NCI-H1092 treated with DMSO at 0.1 percent for 48 hours (cell line): ENCODE data around the gene NFIB.

Source experiments
- DNase-seq: peaks from one replicate; lab custom pipeline; 2025; lab: John Stamatoyannopoulos, UW

NFIB gene

DNA sequence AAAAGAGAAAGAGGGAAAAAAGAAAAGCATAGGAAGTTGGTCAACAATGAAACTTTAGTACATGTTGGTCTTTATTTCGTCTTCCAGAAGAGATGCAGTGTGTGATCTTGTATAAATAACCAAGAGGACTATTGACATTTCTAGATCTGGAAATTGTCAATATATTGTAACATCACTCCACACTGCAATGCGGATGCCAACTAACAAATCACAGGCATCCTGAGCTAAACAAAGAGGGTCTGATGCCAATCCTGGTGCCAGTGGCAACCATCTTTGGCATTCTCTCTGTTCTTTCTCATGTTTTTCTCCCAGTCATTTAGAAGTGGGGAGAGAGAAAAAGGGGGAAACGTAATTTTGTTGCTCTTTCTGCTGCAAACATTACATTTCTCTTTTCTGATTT is 9.7 kb downstream of the NFIB start:
- DNase-seq: no peak

DNA sequence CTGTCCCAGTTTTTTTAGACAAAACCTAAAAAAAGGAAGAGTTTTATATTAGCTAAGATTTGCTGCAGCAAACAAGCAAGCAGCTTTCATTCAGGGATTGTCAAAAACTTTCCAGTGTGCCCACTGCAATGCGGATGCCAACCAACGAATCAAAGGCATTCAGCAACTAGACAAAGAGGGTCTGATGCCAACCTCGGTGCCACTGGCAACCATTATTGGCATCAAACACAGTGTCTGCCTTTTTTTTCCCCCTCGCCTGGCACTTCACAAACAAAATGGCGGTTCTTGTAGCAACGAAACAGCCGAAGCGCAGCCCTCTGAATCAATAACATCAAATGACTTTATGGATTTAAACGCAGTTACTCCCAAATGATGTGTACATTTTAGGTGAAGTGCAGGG is 10.4 kb downstream of the NFIB start:
- DNase-seq: no peak

DNA sequence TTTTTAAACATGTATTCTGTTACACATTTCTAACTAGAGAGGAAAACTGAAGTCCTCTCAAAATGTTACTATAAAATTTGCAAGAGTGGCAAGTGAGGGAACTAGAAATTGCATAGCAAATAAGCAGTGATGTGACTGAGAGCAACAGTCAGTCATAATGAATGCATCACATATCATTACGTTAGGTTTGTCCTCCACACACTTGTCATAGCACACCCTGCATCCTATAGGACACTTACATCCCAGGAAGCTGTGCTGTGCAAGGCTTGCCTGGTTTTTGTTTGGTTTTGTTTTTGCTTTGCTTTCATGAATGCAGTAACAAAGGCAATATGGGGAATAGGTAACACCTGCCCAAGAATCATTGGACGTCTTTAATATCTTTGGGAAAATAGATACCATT is 10.8 kb downstream of the NFIB start:
- DNase-seq: no peak

DNA sequence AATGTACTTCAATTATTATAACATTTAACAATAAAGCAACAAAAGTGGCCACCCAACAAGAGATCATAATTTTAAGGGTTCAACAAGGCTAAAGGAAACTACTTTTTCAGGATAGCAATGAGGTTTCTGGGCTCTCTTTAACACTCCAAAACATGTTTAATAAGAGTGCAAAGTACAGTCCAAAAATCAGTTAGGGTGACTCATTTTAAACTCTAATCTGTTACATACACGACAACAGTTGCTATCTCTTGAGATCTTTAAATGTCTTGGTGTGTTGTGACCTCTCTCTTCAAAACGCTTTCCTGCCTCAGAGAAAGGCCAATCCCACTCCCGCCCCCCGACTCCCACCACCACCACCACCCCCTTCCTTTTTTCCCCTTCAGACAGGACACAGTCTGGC is 11.5 kb downstream of the NFIB start:
- DNase-seq: no peak

DNA sequence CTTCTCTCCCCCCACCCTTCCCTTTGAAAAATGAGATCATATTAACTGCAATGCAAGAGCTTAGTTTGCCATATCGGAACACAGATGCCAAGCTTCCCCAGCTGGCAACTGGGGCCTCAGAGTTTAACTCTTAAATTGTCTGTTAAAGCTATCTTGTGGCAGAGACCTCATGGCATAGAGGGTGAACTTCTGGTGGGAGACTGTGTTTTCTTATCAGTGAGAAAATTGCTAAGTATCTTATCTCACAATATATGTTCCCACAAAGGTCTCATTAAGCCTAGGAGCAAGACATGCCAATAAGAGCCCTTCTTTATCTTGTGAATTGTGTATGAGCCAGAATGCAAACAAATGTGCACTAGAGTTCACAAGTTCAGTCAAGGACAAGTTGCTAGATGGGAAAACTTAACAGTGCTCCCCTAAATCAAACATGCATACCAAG is 12.3 kb downstream of the NFIB start:
- no peak for DNase-seq

DNA sequence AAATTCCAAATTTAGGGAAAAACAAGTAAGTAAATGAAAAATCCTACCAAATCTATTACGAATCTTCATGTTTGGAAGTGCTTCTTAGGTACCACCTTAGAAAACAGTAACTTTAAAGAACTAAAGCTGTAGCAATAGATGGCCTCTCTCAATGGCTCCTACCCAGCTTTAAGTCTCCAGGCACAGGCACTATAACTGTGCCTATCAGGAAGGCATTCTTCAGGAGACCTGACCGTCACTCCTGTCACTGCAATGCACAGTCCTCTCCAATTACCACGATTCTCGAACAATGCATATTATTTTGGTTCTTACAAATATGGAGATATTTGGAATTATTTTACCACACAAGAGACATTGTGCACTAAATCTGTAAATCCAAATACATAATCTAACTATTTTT is 12.9 kb downstream of the NFIB start:
- DNase-seq: no peak

DNA sequence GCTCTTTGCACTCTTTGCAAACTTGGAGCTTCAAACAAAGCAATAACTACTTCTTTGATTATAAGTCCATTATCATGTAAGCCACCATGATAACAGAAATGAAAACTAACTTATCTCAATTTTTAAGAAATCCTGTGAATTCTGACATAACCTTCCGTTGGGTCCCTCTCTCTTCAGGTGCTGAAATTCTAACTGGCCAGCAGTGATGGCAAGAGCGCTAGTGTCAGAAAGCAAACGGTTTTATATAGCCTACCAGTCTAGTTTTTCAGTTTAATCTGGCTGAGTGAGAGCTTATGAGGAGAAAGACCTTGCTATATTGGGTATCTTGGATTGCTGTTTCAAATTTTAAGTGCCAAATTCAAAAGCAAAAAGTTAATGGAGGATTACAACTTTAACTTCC is 13.4 kb downstream of the NFIB start:
- no peak for DNase-seq

DNA sequence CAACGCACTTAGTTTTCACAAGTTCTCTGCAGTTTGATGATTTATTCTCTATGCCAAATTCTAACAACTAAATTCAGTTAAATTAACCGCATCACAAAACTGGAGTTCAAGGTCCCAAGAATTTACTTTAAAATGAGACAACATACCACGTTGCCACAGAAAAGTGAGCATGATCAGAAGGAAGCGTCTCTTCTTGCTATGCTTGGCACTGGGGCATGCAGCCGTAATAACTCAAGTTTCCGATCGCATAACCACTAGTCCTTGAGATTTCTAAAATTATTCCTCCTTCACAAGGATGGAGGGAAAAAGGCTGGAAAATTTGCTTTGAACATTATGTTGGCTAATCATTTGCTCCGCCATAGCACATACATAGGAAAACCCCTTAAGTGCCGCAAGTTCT is 13.9 kb downstream of the NFIB start:
- no peak for DNase-seq

DNA sequence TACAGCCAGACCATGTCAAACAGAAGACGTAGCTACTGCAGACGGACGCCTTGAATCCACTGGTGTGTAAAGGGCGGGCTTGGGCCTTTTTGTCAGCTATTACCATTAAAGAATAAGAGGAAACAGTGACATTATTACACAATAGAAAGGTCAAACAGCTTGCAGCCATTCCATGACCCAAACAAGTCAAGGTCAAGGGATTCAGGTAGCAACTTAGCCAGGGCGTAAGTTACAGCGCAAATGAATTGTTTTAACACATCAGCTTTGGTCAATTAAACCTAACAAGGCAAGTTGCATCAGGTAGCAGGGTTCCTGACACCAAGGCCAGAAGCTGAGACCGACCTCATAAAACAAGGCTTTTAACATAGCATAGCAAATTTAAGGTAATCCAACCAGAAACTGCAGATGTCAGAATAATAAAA is 15.3 kb downstream of the NFIB start:
- DNase-seq: no peak

DNA sequence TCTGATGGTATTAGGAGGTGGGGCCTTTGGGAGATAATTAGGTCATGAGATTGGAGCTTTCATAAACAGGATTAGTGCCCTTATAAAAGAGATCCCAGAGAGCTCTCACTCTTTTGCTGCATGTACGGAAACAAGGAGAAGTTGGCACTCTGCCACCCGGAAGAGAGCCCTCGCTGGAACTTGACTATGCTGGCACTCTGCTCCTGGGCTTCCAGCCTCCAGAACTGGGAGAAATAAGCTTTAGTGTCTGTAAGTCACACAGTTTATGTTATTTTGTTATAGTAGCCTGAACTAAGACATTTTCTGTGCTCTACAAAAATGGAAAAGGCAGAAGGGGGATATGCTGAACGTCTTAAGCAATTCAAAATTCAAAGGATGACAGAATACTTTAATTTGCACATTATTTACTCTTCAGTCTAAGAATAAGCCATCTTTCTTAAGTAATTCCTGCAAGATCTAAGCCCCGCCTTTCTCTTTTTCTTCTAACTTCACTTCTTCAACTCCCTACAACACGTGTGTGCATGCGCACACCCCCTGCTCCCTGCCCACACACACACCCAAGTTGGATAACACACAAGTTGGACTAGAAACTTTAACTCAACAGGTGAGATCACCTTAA is 17.3 kb downstream of the NFIB start:
- DNase-seq: no peak

DNA sequence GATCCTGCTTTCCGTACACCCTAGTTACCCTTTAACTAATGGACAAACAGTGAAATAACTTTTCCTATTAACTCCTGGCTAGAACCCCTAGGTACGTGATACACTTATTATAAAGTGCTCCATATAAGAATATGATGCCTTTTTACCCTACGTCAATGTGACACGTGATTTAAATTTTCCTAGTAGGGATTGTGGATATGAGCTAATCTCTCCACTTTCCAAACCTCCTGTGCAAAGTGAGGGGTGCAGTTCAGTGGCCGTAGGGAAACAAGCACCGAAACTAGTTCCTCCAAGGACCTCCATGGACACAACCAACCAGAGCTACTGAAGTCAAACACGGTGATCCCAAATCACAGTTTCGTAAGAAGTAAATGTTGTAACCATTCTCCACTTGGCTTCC is 19.3 kb downstream of the NFIB start:
- no peak for DNase-seq

DNA sequence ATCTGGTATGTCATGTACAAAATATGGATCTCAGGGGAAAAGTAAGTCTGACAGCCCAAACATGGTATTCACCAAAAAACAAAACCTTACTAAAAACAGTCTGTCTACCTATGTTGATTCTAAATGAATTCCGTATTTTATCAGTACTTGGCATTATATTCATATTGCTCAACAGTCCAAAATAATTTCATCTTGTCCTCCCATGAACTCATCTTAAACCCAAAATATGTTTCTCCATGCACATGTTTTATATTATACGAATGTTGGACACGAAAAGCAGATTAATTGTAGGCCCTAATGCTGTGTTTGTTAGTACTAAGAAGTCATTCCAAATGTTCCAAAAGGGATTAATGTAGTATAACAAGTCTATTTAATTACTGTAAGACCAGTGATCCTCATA is 20.1 kb downstream of the NFIB start:
- no peak for DNase-seq

DNA sequence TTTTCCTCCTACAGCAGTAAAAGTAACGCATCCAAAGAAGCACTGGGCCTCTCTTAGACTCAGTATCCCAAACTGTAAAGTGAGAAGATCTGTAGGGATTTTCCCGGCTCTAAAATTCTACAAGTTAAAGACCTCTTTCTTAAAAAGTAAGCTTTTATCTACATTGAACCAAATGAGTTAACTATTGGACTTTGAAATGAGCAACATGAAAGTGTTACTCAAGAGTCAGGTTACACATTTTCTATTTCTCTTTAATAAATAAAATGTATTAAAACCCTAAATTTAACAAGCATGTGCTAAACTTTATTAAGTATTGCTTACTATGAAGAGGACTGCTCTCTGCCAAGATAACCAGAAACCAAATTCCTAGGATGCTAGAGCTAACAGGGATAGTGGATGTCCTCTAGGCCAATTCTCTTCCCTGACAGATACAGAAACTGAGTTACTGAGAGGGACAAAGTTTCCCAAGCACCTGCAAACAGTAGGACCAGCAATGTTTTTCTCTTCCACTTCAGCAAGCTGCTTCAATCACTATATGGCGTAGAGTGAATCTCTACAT is 21.7 kb downstream of the NFIB start:
- DNase-seq: no peak

DNA sequence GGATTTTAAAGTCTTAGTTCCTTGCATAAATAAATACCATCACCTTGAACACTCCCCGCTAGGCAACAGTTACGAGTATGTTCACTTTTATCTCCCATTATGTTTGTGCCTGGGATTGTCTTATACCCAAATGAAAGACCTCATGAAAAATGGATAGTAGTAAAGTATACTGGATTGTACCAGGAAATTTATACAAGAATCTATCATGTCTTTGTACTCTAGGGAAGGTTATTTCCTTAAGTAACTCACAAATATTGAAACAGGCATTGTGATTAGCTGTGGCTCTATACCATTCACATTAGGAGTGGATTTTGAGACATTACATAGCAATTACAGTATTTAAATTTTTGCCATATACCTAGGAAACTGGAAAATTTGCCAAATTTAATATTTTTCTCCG is 24.0 kb downstream of the NFIB start:
- no peak for DNase-seq

DNA sequence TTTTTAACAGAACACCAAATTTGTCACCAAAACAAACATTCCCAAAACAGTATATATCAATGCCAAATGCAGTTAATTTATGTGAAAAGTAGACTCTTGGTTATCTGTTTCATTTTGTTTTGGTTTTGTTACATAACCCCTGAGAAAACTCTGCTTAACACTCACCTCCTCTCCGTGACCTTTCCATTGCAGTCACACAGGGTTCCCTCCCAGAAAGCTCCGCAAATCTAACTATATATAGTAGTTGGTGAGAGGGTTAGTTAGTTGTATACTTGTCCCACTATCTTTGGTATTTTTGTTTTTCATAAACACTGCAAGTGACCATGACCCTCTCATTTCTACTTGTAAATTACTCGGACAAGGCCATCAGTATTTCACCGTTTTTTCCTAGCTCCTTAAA is 25.5 kb downstream of the NFIB start:
- DNase-seq: no peak

DNA sequence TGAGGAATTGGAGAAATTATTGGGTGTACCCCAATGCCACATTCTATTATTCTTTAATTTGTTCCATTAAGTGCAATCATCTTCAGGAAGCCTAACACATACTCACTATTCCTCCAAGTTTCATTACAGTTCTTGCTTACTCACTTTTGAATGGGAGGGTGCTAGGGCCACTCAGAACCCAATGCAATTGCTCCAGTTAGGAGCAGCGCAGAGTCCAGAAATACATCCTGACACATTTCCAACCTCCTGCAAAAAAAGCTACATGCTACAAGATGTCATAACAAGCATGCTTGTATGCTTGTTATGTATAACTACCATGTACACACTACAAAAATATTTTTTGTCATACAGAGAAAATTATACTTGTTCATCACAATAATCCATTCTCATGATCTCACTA is 27.8 kb downstream of the NFIB start:
- no peak for DNase-seq

DNA sequence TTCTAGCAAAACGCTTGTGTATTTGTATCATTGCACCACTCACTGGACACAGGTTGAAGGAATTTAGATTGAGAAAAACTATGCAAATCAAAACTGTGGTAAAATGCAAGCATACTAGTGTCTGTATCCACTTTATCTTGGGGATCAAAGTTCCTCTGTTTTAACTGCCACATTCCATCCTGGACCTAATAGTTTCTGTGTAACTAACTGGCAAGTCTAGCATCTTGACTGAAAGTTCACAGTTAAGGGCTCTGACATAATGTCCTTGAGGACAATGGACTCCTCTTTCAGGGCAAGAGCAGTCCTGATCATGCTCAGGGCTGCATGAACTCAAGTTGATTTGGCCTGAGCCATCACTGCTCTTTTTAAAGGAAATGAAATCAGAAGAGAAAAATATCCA is 30.7 kb downstream of the NFIB start:
- no peak for DNase-seq

DNA sequence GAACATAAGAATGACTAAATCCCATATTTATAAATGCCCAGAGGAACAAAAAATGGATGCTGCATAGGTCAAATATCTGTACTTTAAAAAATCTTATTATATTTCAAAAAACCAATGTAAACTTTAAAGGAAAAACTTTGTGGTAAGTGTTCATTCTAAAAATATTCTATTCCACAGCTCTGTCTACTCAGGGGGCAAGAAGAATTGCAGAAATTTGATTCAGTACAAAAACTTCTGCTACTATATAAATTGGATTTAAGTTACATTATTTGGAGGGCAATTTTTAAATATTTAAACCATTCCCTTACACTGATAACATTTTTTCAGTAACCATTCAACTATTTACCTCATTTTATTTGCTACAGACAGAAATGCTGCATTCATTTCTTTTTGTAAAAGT is 32.1 kb downstream of the NFIB start:
- no peak for DNase-seq

DNA sequence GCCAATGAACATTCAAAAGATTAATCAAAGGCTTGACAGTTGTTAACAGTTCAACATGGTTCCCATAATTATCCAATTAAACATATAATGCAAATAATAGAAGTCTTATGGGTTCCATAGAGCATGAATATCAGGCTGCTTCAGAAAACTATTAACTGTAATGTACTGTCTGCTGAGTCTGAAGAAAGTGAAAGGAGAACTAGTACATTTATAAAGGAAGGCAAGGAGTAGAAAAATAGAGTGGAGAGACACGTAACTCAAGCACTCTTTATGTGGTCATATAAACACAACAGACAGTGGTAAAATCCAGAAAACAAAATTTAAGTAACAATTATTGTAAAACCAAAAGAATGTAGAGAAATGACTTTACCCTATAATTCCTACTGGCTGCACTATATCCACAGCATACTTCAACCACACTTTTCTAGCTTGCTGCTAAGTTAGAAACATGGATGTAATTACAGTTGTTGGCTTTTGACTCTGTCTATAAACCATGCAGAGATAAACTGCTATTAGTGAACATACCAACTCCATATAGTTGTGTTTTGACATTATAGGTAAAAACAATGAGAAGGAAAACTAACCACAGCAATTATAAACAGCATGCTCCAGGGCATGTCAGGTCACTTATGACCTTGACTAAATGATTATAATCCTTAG is 32.7 kb downstream of the NFIB start:
- DNase-seq: no peak

DNA sequence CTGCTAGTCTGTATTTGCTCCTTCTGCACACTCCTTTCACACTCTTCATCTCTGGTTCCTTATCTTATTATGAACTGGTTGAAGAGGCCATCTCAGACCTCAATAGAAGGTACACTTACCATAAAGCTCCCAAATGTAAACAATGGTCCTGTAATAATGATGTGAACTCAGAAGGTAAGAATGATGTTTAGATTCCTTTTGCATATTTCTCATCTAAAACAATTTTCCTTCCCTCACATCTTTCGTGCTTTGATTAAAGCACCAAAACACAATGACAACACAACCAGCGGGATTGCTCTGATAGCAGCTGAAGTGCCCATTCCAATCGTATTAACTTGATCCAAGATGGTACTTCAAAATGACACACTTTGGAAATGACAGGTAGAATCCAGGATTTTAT is 34.3 kb downstream of the NFIB start:
- DNase-seq: no peak

DNA sequence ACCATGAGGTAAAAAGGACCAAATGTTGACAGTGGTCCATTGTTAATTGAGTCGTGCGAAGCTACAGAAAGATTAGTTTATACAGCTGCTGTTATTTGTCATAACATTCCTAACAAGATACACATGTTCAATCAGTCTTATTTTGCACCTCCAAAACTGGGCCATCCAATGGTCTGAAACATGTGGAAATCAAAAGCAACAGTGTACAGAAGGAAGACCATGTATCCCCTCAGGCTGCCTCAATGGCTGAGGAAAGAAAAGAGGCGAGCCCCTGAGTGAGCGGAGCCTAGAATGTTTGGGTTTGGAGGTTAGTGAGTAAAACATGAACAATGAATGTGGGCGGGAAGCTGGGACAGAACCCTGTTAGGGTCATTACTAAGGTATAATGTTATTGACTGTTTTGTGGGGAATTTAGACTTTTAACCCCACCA is 35.6 kb downstream of the NFIB start:
- DNase-seq: no peak

DNA sequence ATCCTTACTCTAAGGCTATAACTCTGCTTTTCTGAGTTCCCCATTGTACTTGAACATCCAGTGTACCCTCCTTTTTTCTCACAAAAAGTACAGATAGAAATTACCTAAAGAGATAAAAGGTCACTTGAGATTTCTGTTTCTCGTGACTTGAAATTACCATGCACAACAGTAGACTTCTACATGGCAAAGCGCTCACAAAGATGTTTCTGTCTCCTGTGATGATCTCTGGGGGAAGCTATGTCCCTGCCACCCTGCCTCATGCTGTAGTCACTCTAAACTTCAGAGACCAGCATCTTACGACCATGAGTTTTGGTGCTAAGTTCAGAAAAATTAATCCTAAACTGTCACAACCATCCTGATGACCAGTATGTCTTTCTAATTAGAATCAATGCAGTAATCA is 36.2 kb downstream of the NFIB start:
- no peak for DNase-seq

DNA sequence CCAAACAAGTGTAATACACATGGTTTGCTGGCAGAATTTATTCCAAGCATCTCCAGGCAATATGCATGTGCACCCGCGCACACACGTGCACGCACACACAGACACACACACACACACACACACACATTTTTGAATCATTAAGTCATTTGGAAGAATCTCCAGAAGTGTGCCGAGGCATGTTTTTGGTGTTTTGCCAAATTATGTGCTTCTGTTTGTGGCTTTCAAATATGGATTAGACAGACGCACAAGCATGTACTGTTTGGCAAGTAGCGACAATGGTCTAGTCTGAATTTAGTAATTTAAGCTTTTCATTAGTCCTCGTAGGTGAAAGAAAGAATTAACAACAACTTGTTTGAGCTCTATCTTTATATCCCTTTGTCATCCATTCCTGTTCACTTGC is 36.7 kb downstream of the NFIB start:
- no peak for DNase-seq

DNA sequence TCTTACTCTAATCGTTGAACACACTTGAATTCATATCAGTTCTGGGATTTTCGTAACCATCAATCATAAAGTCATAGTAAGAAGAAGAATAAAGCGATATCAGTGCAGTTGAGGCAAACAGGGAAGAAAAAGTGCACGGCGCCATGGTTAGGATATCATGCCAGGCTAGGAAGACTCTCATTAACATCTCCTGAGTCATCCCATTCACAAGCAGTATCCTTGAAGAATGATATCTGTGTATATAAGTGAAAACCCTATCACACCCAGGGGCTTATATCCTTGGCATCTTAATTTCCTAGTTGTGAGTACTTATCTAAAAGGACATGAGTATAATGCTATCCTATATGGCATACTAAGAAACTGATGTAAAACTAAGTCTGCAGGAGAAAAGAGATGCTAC is 38.6 kb downstream of the NFIB start:
- no peak for DNase-seq
